ES-I3 (cell line): Measurements from ENCODE around the gene POFUT1.
"Not testable (repeated sequence)": the region's sequence is repeated elsewhere in the genome, so short reads cannot be mapped to it uniquely, and the experiment has no call there.

Experiments used
- H3K36me3 ChIP-seq: 2 replicates; pipeline ENCODE4 v1.6.1; 2013; ENCODE audit warnings: mild to moderate bottlenecking, low read length, control low read depth, moderate library complexity; ENCODE audit not compliant: insufficient read depth
- H3K4me1 ChIP-seq: 2 replicates; pipeline ENCODE4 v1.6.1; 2013; ENCODE audit warnings: mild to moderate bottlenecking, control low read depth, low read length; ENCODE audit not compliant: insufficient read depth
- H3K9ac ChIP-seq: 2 replicates; pipeline ENCODE4 v1.6.1; 2013; ENCODE audit warnings: low read depth, mild to moderate bottlenecking, low read length, moderate library complexity
- H3K9me3 ChIP-seq: 2 replicates; pipeline ENCODE4 v1.6.1; 2013; ENCODE audit warnings: mild to moderate bottlenecking, low read length, moderate library complexity; ENCODE audit not compliant: control insufficient read depth, insufficient read depth

POFUT1 gene

DNA sequence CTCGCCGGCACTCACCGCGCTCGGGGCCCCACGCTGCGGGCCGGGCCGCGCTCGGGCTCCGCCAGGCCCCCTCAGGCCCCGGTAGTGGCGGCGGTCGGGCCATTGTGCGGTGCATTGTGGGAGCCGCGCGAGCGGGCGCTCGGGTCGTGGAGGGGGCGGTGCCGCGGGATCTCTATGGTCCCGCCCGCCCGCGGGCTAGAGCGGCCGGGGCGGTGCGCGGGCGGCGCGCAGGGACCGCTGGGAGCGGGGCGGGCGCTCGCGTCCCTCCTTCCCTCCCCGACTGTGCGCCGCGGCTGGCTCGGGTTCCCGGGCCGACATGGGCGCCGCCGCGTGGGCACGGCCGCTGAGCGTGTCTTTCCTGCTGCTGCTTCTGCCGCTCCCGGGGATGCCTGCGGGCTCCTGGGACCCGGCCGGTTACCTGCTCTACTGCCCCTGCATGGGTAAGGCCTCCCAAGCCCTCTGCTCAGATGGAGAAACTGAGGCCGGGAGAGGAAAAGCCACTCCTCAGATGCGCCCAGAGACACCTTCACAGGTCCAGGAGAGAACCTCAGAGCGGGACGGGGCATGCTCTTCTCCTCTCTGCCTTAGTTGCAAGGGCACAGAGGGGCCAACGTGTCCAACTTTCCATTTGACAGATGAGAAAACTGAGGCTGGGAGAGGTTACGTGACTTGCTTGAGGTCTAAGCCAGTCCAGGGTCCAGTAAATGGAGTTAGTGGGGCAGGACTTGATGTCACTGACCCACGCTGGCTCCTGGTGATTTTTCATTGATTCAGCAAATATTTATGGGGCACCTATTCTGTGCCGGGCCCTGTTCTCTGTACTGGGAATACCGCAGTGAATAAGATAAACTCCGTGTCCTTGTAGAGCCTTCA lies at the start of gene POFUT1, which contains the start of gene PLAGL2:
Gene POFUT1 (plus strand): TSS at position 255 of the 873 bp plus-strand sequence. CDS start 62 bp downstream, at position 317.
Gene PLAGL2 (minus strand): TSS at position 118 of the 873 bp plus-strand sequence. CDS start 5,565 bp downstream, outside the sequence.
- Histone ChIP-seq H3K9me3 (no peaks in the 10 kb centered on the region), H3K4me1 (peaks cover 19% of the 10 kb centered on the region), H3K36me3 (peaks cover 8% of the 10 kb centered on the region; the same call in 1 of the 2 replicates), H3K9ac (peak within 1 kb of the TSS; percentile 85)

- peaks cover 22% of the 10 kb centered on the region for H3K36me3 ChIP-seq
- no peaks in the 10 kb centered on the region for H3K9me3 ChIP-seq
- H3K4me1 ChIP-seq = no peaks in the 10 kb centered on the region; the same call in 1 of the 2 replicates
- H3K9ac ChIP-seq = no peak overlapping the region
Observed at GRCh38 chr20:32158351-32158750, 49.3 kb upstream of the POFUT1 start.

- Histone ChIP-seq H3K9ac (no peak overlapping the region), H3K9me3 (no peaks in the 10 kb centered on the region), H3K4me1 (no peaks in the 10 kb centered on the region; the same call in 1 of the 2 replicates), H3K36me3 (peaks cover 22% of the 10 kb centered on the region)
Observed at GRCh38 chr20:32158943-32159660, 48.6 kb upstream of the POFUT1 start.

DNA sequence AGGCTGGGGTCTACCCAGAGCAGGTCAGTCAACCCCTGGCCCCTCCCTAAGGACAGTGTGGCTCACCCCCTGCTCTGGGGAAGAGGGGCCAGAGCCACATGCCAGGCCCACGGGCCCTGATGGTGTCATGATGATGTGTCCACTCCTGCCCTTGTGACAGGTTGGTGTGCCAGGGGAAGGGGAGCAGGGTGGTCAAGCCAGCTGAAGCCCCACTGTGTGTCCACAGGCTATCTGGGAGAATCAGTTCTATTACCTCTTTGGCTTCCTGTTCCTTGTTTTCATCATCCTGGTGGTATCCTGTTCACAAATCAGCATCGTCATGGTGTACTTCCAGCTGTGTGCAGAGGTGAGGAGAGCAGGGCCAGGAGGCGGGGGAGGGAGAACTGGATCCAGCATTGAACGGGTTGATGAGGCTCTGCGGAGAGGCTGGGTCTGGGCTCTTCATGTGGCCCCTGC lies 47.9 kb upstream of the POFUT1 start:
- H3K9me3 ChIP-seq = no peaks in the 10 kb centered on the region
- H3K9ac ChIP-seq = no peak overlapping the region
- no peaks in the 10 kb centered on the region; the same call in 1 of the 2 replicates for H3K4me1 ChIP-seq
- peaks cover 22% of the 10 kb centered on the region for H3K36me3 ChIP-seq

- Histone ChIP-seq H3K4me1 (no peaks in the 10 kb centered on the region; the same call in 1 of the 2 replicates), H3K9me3 (no peaks in the 10 kb centered on the region), H3K9ac (no peak overlapping the region), H3K36me3 (peaks cover 22% of the 10 kb centered on the region)
Observed at GRCh38 chr20:32160341-32160740, 47.3 kb upstream of the POFUT1 start.

DNA sequence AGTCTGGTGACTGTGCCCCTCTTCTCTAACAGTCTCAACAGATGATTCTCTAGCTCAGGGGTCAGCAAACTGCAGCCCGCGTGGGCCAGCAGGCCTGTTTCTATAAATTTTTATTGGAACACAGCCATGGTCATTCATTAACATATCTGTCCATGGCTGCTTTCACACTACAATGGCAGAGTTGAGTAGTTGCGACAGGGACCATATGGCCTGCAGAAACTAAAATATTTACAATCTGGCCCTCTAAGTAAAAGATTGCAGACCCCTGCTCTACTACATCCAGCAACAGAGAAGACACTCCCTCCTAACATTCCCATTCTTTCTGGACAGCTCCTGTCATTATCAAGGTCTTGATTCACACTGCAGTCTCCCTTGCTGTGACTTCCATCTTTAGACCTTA lies 45.3 kb upstream of the POFUT1 start:
- Histone ChIP-seq H3K9me3 (no peaks in the 10 kb centered on the region), H3K4me1 (no peaks in the 10 kb centered on the region), H3K9ac (no peak overlapping the region), H3K36me3 (peaks cover 26% of the 10 kb centered on the region)

DNA sequence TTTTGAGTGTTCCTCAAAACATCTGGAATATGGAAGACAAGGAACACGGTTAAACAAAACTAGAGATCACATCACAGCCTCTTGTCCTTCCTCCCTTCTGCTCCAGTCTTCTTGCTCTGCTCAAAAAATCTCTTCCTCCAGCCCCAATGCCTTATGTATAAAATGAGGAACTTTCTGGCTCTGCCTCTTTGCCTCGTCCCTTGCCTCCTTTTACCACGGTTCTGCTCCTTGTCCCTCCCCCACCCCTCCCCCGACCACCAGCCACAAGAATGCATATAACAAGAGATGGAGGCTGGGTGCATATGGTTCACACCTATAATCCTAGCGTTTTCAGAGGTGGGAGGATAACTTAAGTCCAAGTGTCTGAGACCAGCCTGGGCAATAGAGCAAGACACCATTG lies 43.7 kb upstream of the POFUT1 start:
- Histone ChIP-seq H3K9me3 (no peaks in the 10 kb centered on the region), H3K4me1 (peaks cover 11% of the 10 kb centered on the region; the same call in 1 of the 2 replicates), H3K36me3 (peaks cover 26% of the 10 kb centered on the region), H3K9ac (no peak overlapping the region)

- no peak overlapping the region for H3K9ac ChIP-seq
- H3K9me3 ChIP-seq = no peaks in the 10 kb centered on the region
- peaks cover 11% of the 10 kb centered on the region; the same call in 1 of the 2 replicates for H3K4me1 ChIP-seq
- H3K36me3 ChIP-seq = peaks cover 19% of the 10 kb centered on the region
Observed at GRCh38 chr20:32164984-32165735, 42.5 kb upstream of the POFUT1 start.

DNA sequence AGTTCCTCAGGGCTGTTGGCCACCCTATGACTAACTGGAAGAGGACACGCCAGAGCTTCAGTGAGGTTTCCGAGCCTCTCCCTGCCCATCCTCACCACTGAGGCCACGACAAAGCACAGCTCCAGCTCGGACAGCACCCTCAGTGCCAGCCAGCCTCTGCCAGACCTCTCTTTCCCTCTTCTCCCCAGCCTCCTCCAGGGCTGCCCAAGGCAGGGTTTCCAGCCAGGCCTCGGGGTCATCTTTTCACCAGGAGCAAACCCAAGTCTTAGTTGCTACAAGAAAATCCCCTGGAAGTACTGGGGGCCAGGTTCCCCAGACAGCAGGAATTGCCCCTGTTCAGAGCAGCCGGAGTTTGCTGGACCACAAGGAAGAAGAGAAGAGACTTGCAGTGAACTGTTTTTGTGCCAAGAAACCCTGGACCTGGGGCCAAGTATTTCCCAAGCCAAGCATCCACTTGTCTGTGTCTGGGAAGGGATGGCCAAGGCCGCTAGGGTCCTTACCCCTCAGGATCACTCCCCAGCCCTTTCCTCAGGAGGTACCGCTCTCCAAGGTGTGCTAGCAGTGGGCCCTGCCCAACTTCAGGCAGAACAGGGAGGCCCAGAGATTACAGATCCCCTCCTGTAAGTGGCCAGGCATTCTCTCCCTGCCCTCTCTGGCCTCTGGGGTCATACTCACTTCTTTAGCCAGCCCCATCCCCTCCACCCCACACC lies 41.7 kb upstream of the POFUT1 start:
- peaks cover 11% of the 10 kb centered on the region; the same call in 1 of the 2 replicates for H3K4me1 ChIP-seq
- H3K9ac ChIP-seq = no peak overlapping the region
- no peaks in the 10 kb centered on the region for H3K9me3 ChIP-seq
- H3K36me3 ChIP-seq = peaks cover 17% of the 10 kb centered on the region

- Histone ChIP-seq H3K4me1 (peaks cover 11% of the 10 kb centered on the region; the same call in 1 of the 2 replicates), H3K9me3 (no peaks in the 10 kb centered on the region), H3K9ac (no peak overlapping the region), H3K36me3 (peaks cover 8% of the 10 kb centered on the region)
Observed at GRCh38 chr20:32167552-32167951, 40.1 kb upstream of the POFUT1 start.

DNA sequence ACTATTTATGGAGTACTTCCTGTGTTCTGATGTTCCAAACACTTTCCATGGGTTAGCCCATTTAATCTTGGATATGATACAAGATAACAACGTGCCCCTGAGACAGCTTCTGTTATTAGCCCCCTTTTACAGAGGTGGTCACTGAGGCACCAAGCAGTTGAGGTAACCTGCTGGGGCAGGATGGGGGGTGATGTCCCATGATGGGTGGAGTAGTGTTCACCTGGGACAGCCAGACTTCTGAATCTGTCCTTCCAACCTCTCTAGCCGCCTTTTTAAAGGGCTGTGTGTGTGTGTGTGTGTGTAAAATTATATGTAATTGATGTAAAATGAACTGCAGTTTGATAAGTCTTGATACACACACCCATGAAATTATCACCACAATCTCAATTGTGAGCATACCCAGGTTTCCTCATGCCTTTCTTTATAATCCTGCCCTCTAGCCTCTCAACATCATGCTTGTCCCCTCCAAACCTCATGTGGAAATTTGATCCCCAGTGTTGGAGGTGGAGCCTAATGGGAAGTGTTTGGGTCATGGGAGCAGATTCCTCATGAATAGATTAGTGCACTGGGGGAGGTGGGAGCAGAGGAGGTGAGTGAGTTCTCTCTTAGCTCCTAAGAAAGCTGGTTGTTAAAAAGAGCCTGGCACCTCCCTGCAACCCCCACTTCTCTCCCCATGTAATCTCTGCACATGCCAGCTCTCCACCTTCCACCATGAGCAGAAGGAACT lies 39.3 kb upstream of the POFUT1 start:
- no peaks in the 10 kb centered on the region for H3K9me3 ChIP-seq
- peaks cover 11% of the 10 kb centered on the region; the same call in 1 of the 2 replicates for H3K4me1 ChIP-seq
- peaks cover 4% of the 10 kb centered on the region for H3K36me3 ChIP-seq
- H3K9ac ChIP-seq = no peak overlapping the region

DNA sequence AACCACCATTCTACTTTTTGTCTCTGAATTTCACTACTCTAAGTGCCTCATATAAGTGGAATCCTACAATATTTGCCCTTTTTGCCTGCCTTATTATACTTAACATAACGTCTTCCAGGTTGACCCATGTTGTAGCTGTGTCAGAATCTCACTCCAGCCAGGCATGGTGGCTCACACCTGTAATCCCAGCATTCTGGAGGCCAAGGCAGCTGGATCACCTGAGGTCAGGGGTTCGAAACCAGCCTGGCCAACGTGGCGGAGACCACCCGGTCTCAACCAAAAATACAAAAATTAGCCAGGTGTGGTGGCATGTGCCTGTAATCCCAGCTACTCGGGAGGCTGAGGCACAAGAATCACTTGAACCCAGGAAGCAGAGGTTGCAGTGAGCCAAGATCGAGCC lies 30.0 kb upstream of the POFUT1 start:
- not testable (repeated sequence) for H3K9me3 ChIP-seq, H3K36me3 ChIP-seq, H3K4me1 ChIP-seq, H3K9ac ChIP-seq

GRCh38 chr20:32179515-32179914 lies 28.2 kb upstream of the POFUT1 start:
- Histone ChIP-seq H3K9ac (no peak overlapping the region), H3K9me3 (no peaks in the 10 kb centered on the region), H3K36me3 (no peaks in the 10 kb centered on the region), H3K4me1 (no peaks in the 10 kb centered on the region)
